Measurements from ENCODE around the gene ZSCAN32. TPM values are rescaled to one million over a fixed set of nuclear protein-coding genes. Genes with fewer than 3 reads are reported as not detected.

The ZSCAN32 gene
- total RNA-seq = 11.0 TPM
- long read RNA-seq, transcript ZSCAN32-202 (7 exons, 3,173 nt) = major isoform, 6 of 24 reads
- long read RNA-seq, partial matches to known transcripts = 2 of 24 reads
- long read RNA-seq, other reads (novel, unspliced or antisense) = 11 of 24 reads

GRCh38 chr16:3400779-3401688, at the start of gene ZSCAN32, which contains the start of gene ZNF174:
Gene ZSCAN32, minus strand, starts transcription at chr16:3401004. Its CDS starts 3,447 bp downstream, at chr16:3397557.
Gene ZNF174, plus strand, starts transcription at chr16:3401215. Its CDS starts 790 bp downstream, at chr16:3402005.
- DNase-seq (ENCODE audit: low spot score) = peak; percentile 99

DNA sequence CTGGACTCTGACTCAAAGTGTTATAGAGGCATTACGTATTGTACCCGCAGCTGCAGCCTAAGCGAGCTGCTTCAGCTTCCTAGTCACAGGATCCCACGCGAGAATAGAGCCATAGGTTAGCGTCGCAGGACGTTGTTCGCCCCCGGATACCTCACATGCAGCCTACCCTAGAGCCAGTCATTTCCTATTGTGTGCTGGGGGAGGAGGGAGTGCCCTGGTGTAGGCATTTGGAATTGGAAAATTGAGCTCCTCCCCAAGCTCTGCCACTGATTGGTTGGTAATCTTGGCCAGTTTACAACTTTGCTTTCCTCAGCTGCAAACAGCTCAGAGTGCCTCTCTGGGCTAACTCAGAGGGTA, 43.2 kb upstream of the ZSCAN32 start:
- DNase-seq (ENCODE audit: low spot score) = no peak

- DNase-seq (ENCODE audit: low spot score) = peak; percentile 92
These were observed 42.6 kb upstream of the ZSCAN32 start, which contains the start of the genes NAA60 and ZNF597 for GRCh38 chr16:3443108-3444031. Gene NAA60, plus strand, starts transcription at chr16:3443680. Its CDS starts 32,548 bp downstream, at chr16:3476228. Gene ZNF597, minus strand, starts transcription at chr16:3443504. Its CDS starts 351 bp downstream, at chr16:3443153.

DNA sequence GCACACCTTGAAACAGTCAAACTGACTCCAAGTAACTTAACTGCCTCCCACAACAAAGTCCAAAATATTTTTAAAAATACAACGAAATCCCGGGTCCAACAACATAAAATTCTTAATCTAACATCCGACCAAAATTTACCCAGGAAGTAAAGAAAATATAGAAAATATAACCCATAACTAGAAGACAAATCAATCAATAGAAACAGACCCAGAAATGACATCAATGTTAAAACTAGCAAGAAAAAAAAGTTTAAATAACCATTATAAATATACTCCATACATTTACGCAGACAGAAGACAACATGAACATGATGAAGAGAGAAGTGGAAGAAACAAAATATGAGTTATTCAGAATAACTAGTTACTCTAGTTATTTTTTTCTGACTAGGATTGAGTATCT, 38.8 kb upstream of the ZSCAN32 start:
- DNase-seq (ENCODE audit: low spot score) = no peak

GRCh38 chr16:3434373-3434772, 33.6 kb upstream of the ZSCAN32 start:
- DNase-seq (ENCODE audit: low spot score) = no peak

- DNase-seq (ENCODE audit: low spot score) = no peak
These were observed 31.0 kb upstream of the ZSCAN32 start for GRCh38 chr16:3431779-3432219.

DNA sequence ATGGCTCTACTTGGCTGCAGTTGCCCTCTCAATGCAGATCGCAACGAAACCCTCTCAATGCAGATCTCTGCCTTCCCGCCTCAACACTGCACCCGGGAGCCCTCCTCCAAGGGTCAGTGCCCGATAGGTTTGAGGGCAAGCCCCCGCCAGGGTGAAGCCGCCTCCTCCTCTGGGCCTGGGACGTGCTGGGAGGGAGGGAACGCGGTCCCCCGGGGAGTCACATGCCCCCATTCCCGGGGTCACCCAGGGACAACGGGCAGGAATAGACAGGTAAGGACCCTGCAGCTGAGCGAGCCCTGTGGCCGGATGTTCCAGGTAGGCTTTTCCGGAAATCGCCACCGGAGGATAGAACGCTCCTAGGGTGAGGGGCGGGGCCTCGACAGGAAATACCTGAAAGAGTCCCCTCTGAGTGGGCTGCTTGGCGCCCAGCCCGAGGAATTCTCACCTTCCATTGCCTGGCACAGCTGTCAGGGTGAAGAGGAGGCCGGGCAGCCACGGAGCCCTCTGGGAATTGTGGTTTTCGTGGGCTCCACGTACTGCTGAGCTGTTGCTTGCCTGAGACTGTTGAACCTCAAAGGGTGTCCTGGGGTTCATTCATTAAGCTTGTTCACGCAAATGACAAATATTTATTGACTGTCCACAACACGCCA, 13.1 kb upstream of the ZSCAN32 start:
- DNase-seq (ENCODE audit: low spot score) = no peak

DNA sequence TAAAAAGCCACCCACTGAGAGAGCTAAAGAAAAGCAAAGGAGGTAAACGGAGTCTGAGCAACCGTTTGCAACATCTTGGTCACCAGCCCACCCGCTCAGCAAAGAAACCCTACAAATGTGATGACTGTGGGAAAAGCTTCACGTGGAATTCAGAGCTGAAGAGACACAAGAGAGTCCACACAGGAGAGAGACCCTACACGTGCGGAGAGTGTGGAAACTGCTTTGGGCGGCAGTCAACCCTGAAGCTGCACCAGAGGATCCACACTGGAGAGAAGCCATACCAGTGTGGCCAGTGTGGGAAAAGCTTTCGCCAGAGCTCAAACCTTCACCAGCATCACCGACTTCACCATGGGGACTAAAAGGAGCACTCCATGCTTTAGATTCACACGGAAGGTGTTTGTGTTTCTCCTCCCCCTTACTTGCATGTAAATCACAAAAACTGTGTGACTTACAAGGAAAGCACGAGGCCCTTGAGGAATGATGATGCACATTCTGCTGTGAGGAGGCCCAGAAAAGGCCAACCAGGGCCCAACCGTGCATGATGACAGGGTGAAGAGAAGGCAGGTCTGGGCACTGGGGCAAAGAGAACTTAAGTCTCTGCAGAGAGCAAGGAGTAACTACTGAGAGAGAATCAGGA, 7.9 kb upstream of the ZSCAN32 start:
- DNase-seq (ENCODE audit: low spot score) = no peak

DNA sequence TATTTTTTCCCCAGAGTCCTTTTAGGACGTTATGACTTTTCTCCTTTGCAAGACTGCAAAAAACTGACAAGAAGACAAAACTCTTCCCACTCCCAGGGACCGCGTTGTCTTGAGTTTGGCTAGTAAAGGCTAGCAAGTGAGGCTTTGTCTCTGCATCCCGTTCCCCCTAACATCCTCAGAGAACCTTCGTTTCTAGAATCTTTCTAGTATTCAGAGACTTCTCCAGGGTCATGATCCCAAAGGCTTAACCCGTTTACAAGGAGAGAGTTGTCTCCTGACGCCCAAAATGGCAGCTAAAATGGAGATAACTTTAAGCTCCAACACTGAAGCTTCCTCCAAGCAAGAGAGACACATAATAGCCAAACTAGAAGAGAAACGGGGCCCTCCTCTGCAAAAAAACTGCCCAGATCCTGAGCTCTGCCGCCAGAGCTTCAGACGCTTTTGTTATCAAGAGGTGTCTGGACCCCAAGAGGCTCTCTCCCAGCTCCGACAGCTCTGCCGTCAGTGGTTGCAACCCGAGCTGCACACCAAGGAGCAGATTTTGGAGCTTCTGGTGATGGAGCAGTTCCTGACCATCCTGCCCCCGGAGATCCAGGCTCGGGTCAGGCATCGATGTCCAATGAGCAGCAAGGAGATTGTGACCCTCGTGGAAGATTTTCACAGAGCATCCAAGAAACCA, 1.1 kb upstream of the ZSCAN32 start:
- no peak for DNase-seq (ENCODE audit: low spot score)

DNA sequence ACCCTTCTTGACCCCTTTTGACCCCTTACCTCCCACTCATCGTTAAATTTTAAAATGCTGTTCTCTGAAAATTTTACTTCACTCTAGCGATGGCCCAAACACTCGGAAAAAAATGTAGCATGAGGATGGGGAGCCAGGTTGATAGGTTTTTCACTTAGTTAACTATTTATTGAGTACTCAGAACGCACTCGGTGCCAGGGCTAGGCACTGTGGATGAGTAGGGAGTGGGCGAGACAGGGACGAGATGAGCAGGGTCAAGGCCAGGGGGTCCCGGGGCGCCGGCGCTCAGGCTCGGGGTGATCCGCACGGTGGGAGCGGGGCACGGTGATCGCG, 392 bp downstream of the ZSCAN32 start:
- no peak for DNase-seq (ENCODE audit: low spot score)

DNA sequence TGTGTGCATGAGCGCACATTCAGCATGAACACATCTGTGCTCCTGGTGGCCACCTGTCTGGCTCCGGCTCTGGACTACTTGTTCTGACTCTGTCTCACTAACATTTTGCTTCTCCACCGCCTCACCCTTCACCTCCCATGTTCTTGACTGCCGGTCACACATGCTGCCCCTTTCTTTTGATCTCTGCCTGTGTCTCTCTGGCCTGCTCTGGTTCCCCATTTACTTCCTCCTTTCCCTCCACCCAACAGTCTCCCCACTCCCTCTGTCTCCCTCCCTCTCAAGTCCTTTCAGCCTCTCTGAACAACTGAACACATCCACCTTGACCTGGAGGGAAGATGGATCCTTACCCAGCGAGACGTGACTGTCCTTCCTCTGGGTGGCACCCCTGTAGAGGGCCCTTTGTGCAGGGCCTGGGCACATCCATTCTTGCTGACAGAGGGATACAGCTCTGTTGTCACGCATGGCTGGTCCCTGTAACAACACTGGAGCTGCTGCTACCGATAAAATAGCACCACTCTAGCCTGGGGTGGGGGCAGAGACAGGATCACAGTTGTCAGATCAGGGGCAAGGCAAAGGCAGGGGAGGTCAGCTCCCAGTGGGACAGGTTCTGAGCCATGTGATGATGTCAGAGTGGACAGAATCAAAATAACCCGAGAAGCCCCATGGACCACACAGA, 11.0 kb downstream of the ZSCAN32 start:
- DNase-seq (ENCODE audit: low spot score) = no peak

DNA sequence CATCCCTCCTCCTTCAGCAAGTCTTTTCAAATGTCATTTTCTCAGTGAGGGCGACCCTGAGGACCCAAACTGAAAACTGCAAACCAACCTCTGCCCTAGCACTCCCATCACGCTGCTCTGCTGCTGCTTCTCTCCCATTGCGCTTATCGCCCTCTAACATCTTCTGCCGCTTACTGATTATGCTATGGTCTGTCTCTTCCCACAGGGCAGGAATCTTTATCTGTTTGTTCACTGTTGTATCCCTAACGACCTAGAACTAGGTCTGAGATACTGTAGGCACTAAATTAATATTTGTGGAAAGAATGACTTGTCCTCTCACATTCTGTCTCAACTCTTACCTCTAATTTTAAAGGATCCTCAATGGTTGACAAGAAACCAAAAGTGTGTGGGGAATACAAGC, 12.5 kb downstream of the ZSCAN32 start:
- no peak for DNase-seq (ENCODE audit: low spot score)

GRCh38 chr16:3383045-3383448, 17.8 kb downstream of the ZSCAN32 start:
- DNase-seq (ENCODE audit: low spot score) = no peak

- no peak for DNase-seq (ENCODE audit: low spot score)
These were observed 22.9 kb downstream of the ZSCAN32 start for GRCh38 chr16:3377917-3378316.

- no peak for DNase-seq (ENCODE audit: low spot score)
These were observed 25.1 kb downstream of the ZSCAN32 start for GRCh38 chr16:3375680-3376079.

- DNase-seq (ENCODE audit: low spot score) = no peak
These were observed 31.7 kb downstream of the ZSCAN32 start for GRCh38 chr16:3369073-3369472.

DNA sequence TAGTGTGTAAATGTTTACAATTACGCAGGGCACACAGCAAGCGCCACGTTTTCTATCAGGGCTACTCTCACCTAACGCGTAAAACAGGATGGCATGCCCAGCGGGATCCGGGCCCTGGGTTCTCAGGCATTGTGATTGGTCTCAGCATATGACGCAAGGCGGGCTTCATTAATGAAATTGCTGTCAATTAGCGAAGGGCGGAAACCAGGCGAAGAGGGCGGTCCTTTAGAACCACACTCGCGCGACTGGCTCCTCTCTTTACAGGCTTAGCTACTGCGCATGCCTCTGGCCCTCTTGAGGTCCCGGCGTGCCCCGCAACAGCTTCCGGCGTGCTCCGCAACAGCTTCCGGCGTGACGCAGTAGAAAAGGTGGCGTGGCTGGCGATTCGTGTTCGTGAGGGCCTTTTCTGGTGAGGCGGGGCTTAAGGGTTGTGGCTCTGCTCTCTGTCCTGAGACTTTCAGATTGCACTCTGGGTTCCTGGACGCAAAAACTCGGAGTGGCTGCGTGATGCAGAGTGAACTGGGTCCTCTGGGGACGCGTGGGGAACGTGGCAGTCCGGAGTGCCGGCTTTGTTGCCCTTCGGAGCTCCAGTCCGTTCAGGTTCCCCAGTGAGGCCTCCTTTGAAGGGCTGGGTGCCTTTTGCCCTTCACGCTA, 35.9 kb downstream of the ZSCAN32 start:
- DNase-seq (ENCODE audit: low spot score) = peak; percentile 93

- DNase-seq (ENCODE audit: low spot score) = no peak
These were observed 37.0 kb downstream of the ZSCAN32 start for GRCh38 chr16:3363793-3364192.

GRCh38 chr16:3362931-3363330, 37.9 kb downstream of the ZSCAN32 start:
- DNase-seq (ENCODE audit: low spot score) = no peak

All from mesenteric fat pad (tissue), 1 donor.